H1 (cell line): ENCODE data around the gene SLC6A12. TPM values are rescaled to one million over a fixed set of nuclear protein-coding genes. Genes with fewer than 3 reads are reported as not detected.

Source experiments
- CTCF ChIA-PET: fragments of 300-600 bp; sonication (Branson Sonifier 250); formaldehyde crosslinking; loops from one replicate; lab custom pipeline; 2021; ENCODE audit not compliant: partially characterized antibody; lab: Charles Lee
- POLR2A ChIA-PET: fragments of 300-600 bp; sonication (Branson Sonifier 250); formaldehyde crosslinking; loops from one replicate; lab custom pipeline; 2021; ENCODE audit warnings: inconsistent platforms; ENCODE audit not compliant: partially characterized antibody; lab: Charles Lee
- DNase-seq, 2 experiments: peaks; one replicate each; pipeline versions ENCODE4 v3.0.0 to v3.0.0-alpha.2; 2010 to 2022; ENCODE audit warnings: low spot score in 2 of 2, low read depth in 1 of 2, mixed read lengths in 1 of 2
- FAIRE-seq: peaks from 2 replicates; lab custom pipeline; 2011; peaks lifted over from hg19 to GRCh38; lab: Jason Lieb, UNC
- H2AFZ ChIP-seq: 2 replicates; pipeline ENCODE4 v1.8.1; 2012; ENCODE audit warnings: low read length, inconsistent platforms
- H2AK5ac ChIP-seq: 2 replicates; pipeline ENCODE4 v1.6.1; 2013; ENCODE audit warnings: low read depth, low read length
- H2BK120ac ChIP-seq: replicated peaks from 2 replicates; pipeline ENCODE3; 2013; ENCODE audit warnings: low read depth, low read length, inconsistent platforms
- H2BK12ac ChIP-seq: 2 replicates; pipeline ENCODE4 v1.6.1; 2013; ENCODE audit warnings: low read depth, low read length
- H2BK15ac ChIP-seq: 2 replicates; pipeline ENCODE4 v1.6.1; 2013; ENCODE audit warnings: low read length
- H2BK20ac ChIP-seq: 2 replicates; pipeline ENCODE4 v1.6.1; 2013; ENCODE audit warnings: low read length
- H2BK5ac ChIP-seq: 2 replicates; pipeline ENCODE4 v1.6.1; 2013; ENCODE audit warnings: low read depth, low read length
- H3K14ac ChIP-seq: 2 replicates; pipeline ENCODE4 v1.6.1; 2013; ENCODE audit warnings: inconsistent platforms; ENCODE audit not compliant: insufficient read length
- H3K18ac ChIP-seq: 2 replicates; pipeline ENCODE4 v1.6.1; 2013; ENCODE audit warnings: low read length; ENCODE audit errors: extremely low read depth
- H3K23ac ChIP-seq: 2 replicates; pipeline ENCODE4 v1.6.1; 2013; ENCODE audit warnings: inconsistent platforms; ENCODE audit not compliant: insufficient read length
- H3K23me2 ChIP-seq: 2 replicates; pipeline ENCODE4 v1.6.1; 2013; ENCODE audit warnings: low read depth, low read length
- H3K27ac ChIP-seq: 2 replicates; pipeline ENCODE4 v1.6.1; 2011; ENCODE audit warnings: low read depth, low read length, inconsistent platforms
- H3K27me3 ChIP-seq, 4 experiments: replicated peaks in 1 of 4; 1 replicate in 1 of 4; 2 replicates in 3 of 4; pipeline versions ENCODE4 v1.6.1 to v1.8.1; 2011 to 2013; ENCODE audit warnings: low read length in 3 of 4, mild to moderate bottlenecking in 3 of 4, inconsistent platforms in 2 of 4, mixed read lengths in 2 of 4, moderate library complexity in 1 of 4; ENCODE audit not compliant: control insufficient read depth in 3 of 4, insufficient read depth in 3 of 4; ENCODE audit errors: extremely low read depth in 1 of 4
- H3K36me3 ChIP-seq, 4 experiments: 2 replicates each; pipeline versions ENCODE4 v1.6.1 to v1.8.1; 2011 to 2013; ENCODE audit warnings: mild to moderate bottlenecking in 4 of 4, low read length in 3 of 4, moderate library complexity in 2 of 4, control low read depth in 1 of 4, inconsistent platforms in 1 of 4; ENCODE audit not compliant: insufficient read depth in 4 of 4, control insufficient read depth in 2 of 4
- H3K4ac ChIP-seq: replicated peaks from 2 replicates; pipeline ENCODE3; 2013; ENCODE audit warnings: low read length, low read depth, mixed read lengths, inconsistent platforms; ENCODE audit not compliant: insufficient read length
- H3K4me1 ChIP-seq, 4 experiments: replicated peaks in 1 of 4; 1 replicate in 1 of 4; 2 replicates in 3 of 4; pipeline versions ENCODE4 v1.6.1 to v1.8.1; 2011 to 2013; ENCODE audit warnings: low read length in 3 of 4, inconsistent platforms in 2 of 4, mixed read lengths in 1 of 4; ENCODE audit not compliant: insufficient read depth in 4 of 4, control insufficient read depth in 3 of 4
- H3K4me2 ChIP-seq, 2 experiments: 2 replicates each; pipeline versions ENCODE4 v1.6.1 to v1.8.1; 2011 to 2013; ENCODE audit warnings: low read depth in 2 of 2, low read length in 2 of 2, control low read depth in 1 of 2, inconsistent platforms in 1 of 2, mild to moderate bottlenecking in 1 of 2; ENCODE audit not compliant: insufficient read depth in 1 of 2
- H3K4me3 ChIP-seq, 4 experiments: fragments of 200-600, 300-600 bp in 1 of 4; sonication (generic), shearing (Covaris generic), sonication (Bioruptor Twin) in 1 of 4; 2 replicates each; pipeline versions ENCODE4 v1.5.1 to v1.8.1; 2011 to 2016; ENCODE audit warnings: low read length in 4 of 4, low read depth in 3 of 4, control low read depth in 2 of 4, inconsistent platforms in 2 of 4, mild to moderate bottlenecking in 2 of 4, mixed read lengths in 1 of 4, moderate library complexity in 1 of 4; ENCODE audit not compliant: insufficient read depth in 2 of 4; ENCODE audit errors: extremely low read depth in 1 of 4
- H3K56ac ChIP-seq: replicated peaks from 2 replicates; pipeline ENCODE3; 2013; ENCODE audit warnings: low read depth, mild to moderate bottlenecking, mixed read lengths, low read length, inconsistent platforms; ENCODE audit not compliant: insufficient read length
- H3K79me1 ChIP-seq: 2 replicates; pipeline ENCODE4 v1.6.1; 2013; ENCODE audit warnings: low read depth, low read length, control low read depth
- H3K79me2 ChIP-seq, 2 experiments: 2 replicates each; pipeline versions ENCODE4 v1.6.1 to v1.8.1; 2012 to 2013; ENCODE audit warnings: low read length in 2 of 2, mild to moderate bottlenecking in 2 of 2, inconsistent platforms in 1 of 2; ENCODE audit not compliant: insufficient read depth in 2 of 2, control insufficient read depth in 1 of 2
- H3K9ac ChIP-seq, 4 experiments: replicated peaks in 1 of 4; 1 replicate in 1 of 4; 2 replicates in 3 of 4; pipeline versions ENCODE4 v1.6.1 to v1.8.1; 2011 to 2013; ENCODE audit warnings: low read depth in 3 of 4, low read length in 3 of 4, control low read depth in 2 of 4, mild to moderate bottlenecking in 2 of 4, moderate library complexity in 2 of 4, inconsistent platforms in 1 of 4; ENCODE audit errors: extremely low read depth in 1 of 4
- H3K9me3 ChIP-seq, 2 experiments: 2 replicates each; pipeline versions ENCODE4 v1.6.1 to v1.8.1; 2012 to 2013; ENCODE audit warnings: mild to moderate bottlenecking in 2 of 2, moderate library complexity in 2 of 2, control low read depth in 1 of 2, inconsistent platforms in 1 of 2, low read depth in 1 of 2, low read length in 1 of 2, mixed read lengths in 1 of 2; ENCODE audit not compliant: insufficient read depth in 2 of 2
- H4K20me1 ChIP-seq, 2 experiments: replicated peaks in 1 of 2; 2 replicates each; pipeline versions ENCODE3 to v1.8.1; 2011 to 2013; ENCODE audit warnings: inconsistent platforms in 2 of 2, low read length in 2 of 2, mild to moderate bottlenecking in 1 of 2; ENCODE audit not compliant: insufficient read depth in 2 of 2, control insufficient read depth in 1 of 2
- H4K5ac ChIP-seq: 2 replicates; pipeline ENCODE4 v1.6.1; 2013; ENCODE audit warnings: low read length, low read depth, mixed read lengths, inconsistent platforms; ENCODE audit not compliant: insufficient read length
- H4K8ac ChIP-seq: 2 replicates; pipeline ENCODE4 v1.8.0; 2013; ENCODE audit warnings: mild to moderate bottlenecking, moderate library complexity, low read length, inconsistent platforms; ENCODE audit not compliant: insufficient read depth; ENCODE audit errors: extremely low read depth
- H4K91ac ChIP-seq: replicated peaks from 2 replicates; pipeline ENCODE3; 2013; ENCODE audit warnings: low read length, mixed read lengths, inconsistent platforms; ENCODE audit not compliant: insufficient read length
- JUN ChIP-seq: IDR thresholded peaks from 2 replicates; pipeline ENCODE4 v1.6.1; 2011; ENCODE audit warnings: low read depth, mild to moderate bottlenecking, improper control_type of control experiment, low read length
- KDM5A ChIP-seq: fragments of 200-600 bp; IDR thresholded peaks from 2 replicates; pipeline ENCODE4 v1.7.1; 2012; ENCODE audit warnings: mild to moderate bottlenecking, low read length, inconsistent platforms, mixed read lengths
- RAD21 ChIP-seq, 2 experiments: IDR thresholded peaks in 1 of 2; conservative IDR thresholded peaks in 1 of 2; 2 replicates each; pipeline ENCODE4 v1.6.1; 2011; ENCODE audit warnings: low read depth in 2 of 2, low read length in 2 of 2, improper control_type of control experiment in 1 of 2, inconsistent platforms in 1 of 2, mild to moderate bottlenecking in 1 of 2, moderate library complexity in 1 of 2
- TAF1 ChIP-seq: IDR thresholded peaks from 2 replicates; pipeline ENCODE4 v1.6.1; 2011; ENCODE audit warnings: mild to moderate bottlenecking, low read depth, low read length
- WGBS, 2 experiments: shearing (Covaris generic) in 1 of 2; methylation state at CpG; one replicate each; pipeline versions ENCODE4 v1.1.6 to v1.1.7; 2013 to 2015; ENCODE audit warnings: low lambda C conversion rate in 2 of 2, mixed read lengths in 2 of 2, inconsistent platforms in 1 of 2, low coverage in 1 of 2, missing lambda C conversion rate in 1 of 2; ENCODE audit not compliant: insufficient replicate concordance in 2 of 2, insufficient coverage in 1 of 2, insufficient read length in 1 of 2; ENCODE audit errors: extremely low coverage in 1 of 2, missing lambda C conversion rate in 1 of 2; 5-methylcytosine and 5-hydroxymethylcytosine counted together
- polyA plus RNA-seq, 7 experiments: library from polyadenylated mRNA; depleted of rRNA in 3 of 7; stranded (reverse) in 5 of 7; unstranded in 2 of 7; fragments of >200 nt in 5 of 7; fragments of 200-250 nt in 2 of 7; gene quantifications; 1 replicate in 5 of 7; 2 replicates in 1 of 7; 4 replicates in 1 of 7; pipeline versions ENCODE4 v1.2.1 to v1.2.3, GENCODE V29; 2011 to 2013; ENCODE audit warnings: missing spikeins in 2 of 7, mixed read lengths in 2 of 7
- total RNA-seq: library from RNA; stranded (reverse); fragmentation: NEBNext Ultra II Directional; extraction: Animal tissue kit (Norgen Biotek cat#: 25700); gene quantifications from 2 replicates; pipeline ENCODE4 v1.2.1, GENCODE V29; 2021

SLC6A12 gene
- total and polyA plus RNA-seq, 2 of the 8 experiments (the other 6 are each of a cell fraction or from before 2014, with no cell fraction given): 0.70 to 1.1 TPM

- Histone ChIP-seq H3K4me2 (no peak overlapping the region), H2BK120ac (no peak overlapping the region), H3K9ac (no peak overlapping the region; a peak in 1 of 7 replicates), H3K23ac (no peak overlapping the region), H3K23me2 (no peaks in the 10 kb centered on the region), H3K27ac (no peak overlapping the region), H3K9me3 (peaks cover 3 to 4% of the 10 kb centered on the region in 2 experiments; a peak in 3 of 4 replicates), H4K8ac (no peak overlapping the region), H3K56ac (no peak overlapping the region), H2AFZ (peak overlapping the region; percentile 16; the same call in 1 of the 2 replicates), H4K20me1 (no peaks in the 10 kb centered on the region), H3K4ac (no peak overlapping the region), H4K91ac (no peak overlapping the region), H3K79me1 (no peaks in the 10 kb centered on the region), H2BK20ac (no peak overlapping the region), H2BK12ac (no peak overlapping the region), H3K27me3 (peaks cover 0 to 2% (median 0%) of the 10 kb centered on the region in 4 experiments; a peak in 3 of 7 replicates), H3K4me3 (no peak overlapping the region; a peak in 1 of 8 replicates), H3K79me2 (no peaks in the 10 kb centered on the region), H4K5ac (no peak overlapping the region), H2AK5ac (no peak overlapping the region), H2BK5ac (no peak overlapping the region), H3K18ac (no peak overlapping the region; the same call in 1 of the 2 replicates), H2BK15ac (no peak overlapping the region), H3K4me1 (peaks cover 0 to 14% (median 5%) of the 10 kb centered on the region in 4 experiments; a peak in 5 of 7 replicates), H3K36me3 (no peaks in the 10 kb centered on the region), H3K14ac (no peak overlapping the region)
- DNase-seq: no peak
- 62% methylated on average over 10 of the region's 14 CpGs; no CpG with 5 or more reads in 1 of the 2 experiments for WGBS, 2 experiments
- ChIA-PET CTCF (interaction anchor here (1.4 to 8.6 kb wide), 3 partner anchors 11 to 32 kb away, joined by 3 to 101 read pairs (median 5); no protein-coding TSS in a partner anchor), POLR2A (interaction anchor here (0.8 to 0.9 kb wide), 3 partner anchors 11 to 52 kb away, joined by 3 read pairs; no protein-coding TSS in a partner anchor)
- no peak for FAIRE-seq
- TF ChIP-seq KDM5A (no peak), JUN (no peak), RAD21 (IDR thresholded peaks at IDR 0.05 in 1 of 2, conservative IDR thresholded peaks at IDR 0.05 in 1 of 2; ENCODE audit: low read depth in 2 of 2, low read length in 2 of 2) (no peak), TAF1 (no peak)
Observed at GRCh38 chr12:230925-231671, 17.1 kb upstream of the SLC6A12 start.
